Transverse colon (tissue), 4 donors: ENCODE results near the gene CST7.

ENCODE experiments used
- CTCF ChIP-seq, 5 experiments: fragments of 200-600 bp in 3 of 5; fragments of 450-650 bp in 2 of 5; sonication (generic) in 3 of 5; IDR thresholded peaks; 1 replicate in 2 of 5; 2 replicates in 3 of 5; pipeline ENCODE4 v1.5.1; 2016 to 2017; ENCODE audit warnings: antibody characterized with exemption in 5 of 5, inconsistent platforms in 3 of 5, mild to moderate bottlenecking in 2 of 5, moderate library complexity in 1 of 5
- EP300 ChIP-seq: sonication (generic); formaldehyde crosslinking; IDR thresholded peaks from one replicate; pipeline ENCODE4 v1.6.1; 2017; ENCODE audit warnings: antibody characterized with exemption, low read depth
- POLR2A ChIP-seq: fragments of 450-650 bp; IDR thresholded peaks from one replicate; pipeline ENCODE4 v1.6.1; 2016; ENCODE audit warnings: antibody characterized with exemption, mild to moderate bottlenecking, moderate library complexity
- POLR2AphosphoS5 ChIP-seq, 3 donors: sonication (generic); formaldehyde crosslinking; IDR thresholded peaks; one replicate each; pipeline ENCODE4 v1.6.1; 2016; ENCODE audit warnings: antibody characterized with exemption in 3 of 3

GRCh38 chr20:24987244-24987643 is 38.2 kb downstream of the CST7 start:
- TF ChIP-seq POLR2A = no peak
- no peak for TF ChIP-seq CTCF (IDR thresholded peaks at IDR 0.05)
- no peak for TF ChIP-seq EP300
- TF ChIP-seq POLR2AphosphoS5 (IDR thresholded peaks at IDR 0.05) = no peak
